DND-41 (cell line): ENCODE results near the gene PLOD2.

ENCODE experiments used
- ATAC-seq: fragments of 200-7000 bp; cut with Tn5 transposase; 3 replicates; pipeline ENCODE4 v1.9.1; 2021; ENCODE audit warnings: low read depth; ENCODE audit not compliant: insufficient read depth
- DNase-seq: peaks from one replicate; pipeline ENCODE4 v3.0.0-alpha.2; 2020
- H2AFZ ChIP-seq: 2 replicates; pipeline ENCODE4 v1.6.0; 2012; ENCODE audit warnings: low read depth, low read length
- H3K27ac ChIP-seq: 2 replicates; pipeline ENCODE4 v1.5.1; 2012; ENCODE audit warnings: low read length, inconsistent platforms
- H3K27me3 ChIP-seq: fragments of 200-600 bp; sonication (generic); 2 replicates; pipeline ENCODE4 v1.6.0; 2012; ENCODE audit warnings: low read length, mild to moderate bottlenecking, inconsistent platforms; ENCODE audit not compliant: insufficient read depth, poor library complexity
- H3K36me3 ChIP-seq: 2 replicates; pipeline ENCODE4 v1.5.1; 2012; ENCODE audit warnings: low read length, inconsistent platforms; ENCODE audit not compliant: insufficient read depth
- H3K4me1 ChIP-seq: 2 replicates; pipeline ENCODE4 v1.5.1; 2012; ENCODE audit warnings: mild to moderate bottlenecking, low read length; ENCODE audit not compliant: insufficient read depth
- H3K4me2 ChIP-seq: 2 replicates; pipeline ENCODE4 v1.6.0; 2012; ENCODE audit warnings: mild to moderate bottlenecking, moderate library complexity, low read length, inconsistent platforms; ENCODE audit not compliant: insufficient read depth
- H3K4me3 ChIP-seq, 2 experiments: fragments of 200-600 bp in 1 of 2; shearing (Covaris generic) in 1 of 2; 2 replicates each; pipeline ENCODE4 v1.5.1; 2012 to 2016; ENCODE audit warnings: inconsistent platforms in 2 of 2, low read length in 2 of 2, mild to moderate bottlenecking in 2 of 2, low read depth in 1 of 2, moderate library complexity in 1 of 2
- H3K79me2 ChIP-seq: 2 replicates; pipeline ENCODE4 v1.6.0; 2012; ENCODE audit warnings: low read length, inconsistent platforms; ENCODE audit not compliant: insufficient read depth
- H3K9ac ChIP-seq: 2 replicates; pipeline ENCODE4 v1.6.0; 2012; ENCODE audit warnings: low read depth, mild to moderate bottlenecking, inconsistent platforms, low read length, moderate library complexity
- H3K9me3 ChIP-seq: 2 replicates; pipeline ENCODE4 v1.5.1; 2012; ENCODE audit warnings: low read length, moderate library complexity, mild to moderate bottlenecking, inconsistent platforms; ENCODE audit not compliant: insufficient read depth, severe bottlenecking
- H4K20me1 ChIP-seq: 2 replicates; pipeline ENCODE4 v1.6.0; 2012; ENCODE audit warnings: low read length; ENCODE audit not compliant: insufficient read depth
- EZH2 ChIP-seq: IDR thresholded peaks from 3 replicates; pipeline ENCODE4 v1.6.1; 2012; ENCODE audit warnings: borderline replicate concordance, low read depth, mild to moderate bottlenecking, moderate library complexity, low read length, inconsistent platforms; ENCODE audit not compliant: severe bottlenecking
- TF ChIP-seq, protein P1 (sequence below): IDR thresholded peaks from 2 replicates; pipeline ENCODE4 v1.5.1; 2012; ENCODE audit warnings: borderline replicate concordance, low read length, moderate library complexity, mild to moderate bottlenecking; ENCODE audit not compliant: poor library complexity, severe bottlenecking; ENCODE audit errors: extremely low read depth

Gene PLOD2

GRCh38 chr3:146164971-146165769 is 4.2 kb upstream of the PLOD2 start:
- Histone ChIP-seq H3K4me3 (no peak overlapping the region), H3K79me2 (no peaks in the 10 kb centered on the region), H2AFZ (no peak overlapping the region), H3K4me1 (no peaks in the 10 kb centered on the region), H3K9me3 (no peaks in the 10 kb centered on the region), H3K27me3 (no peaks in the 10 kb centered on the region), H3K4me2 (no peak overlapping the region), H3K27ac (no peak overlapping the region), H4K20me1 (no peaks in the 10 kb centered on the region), H3K36me3 (no peaks in the 10 kb centered on the region), H3K9ac (no peak overlapping the region)
- no peak for TF ChIP-seq EZH2
- TF ChIP-seq, protein P1, sequence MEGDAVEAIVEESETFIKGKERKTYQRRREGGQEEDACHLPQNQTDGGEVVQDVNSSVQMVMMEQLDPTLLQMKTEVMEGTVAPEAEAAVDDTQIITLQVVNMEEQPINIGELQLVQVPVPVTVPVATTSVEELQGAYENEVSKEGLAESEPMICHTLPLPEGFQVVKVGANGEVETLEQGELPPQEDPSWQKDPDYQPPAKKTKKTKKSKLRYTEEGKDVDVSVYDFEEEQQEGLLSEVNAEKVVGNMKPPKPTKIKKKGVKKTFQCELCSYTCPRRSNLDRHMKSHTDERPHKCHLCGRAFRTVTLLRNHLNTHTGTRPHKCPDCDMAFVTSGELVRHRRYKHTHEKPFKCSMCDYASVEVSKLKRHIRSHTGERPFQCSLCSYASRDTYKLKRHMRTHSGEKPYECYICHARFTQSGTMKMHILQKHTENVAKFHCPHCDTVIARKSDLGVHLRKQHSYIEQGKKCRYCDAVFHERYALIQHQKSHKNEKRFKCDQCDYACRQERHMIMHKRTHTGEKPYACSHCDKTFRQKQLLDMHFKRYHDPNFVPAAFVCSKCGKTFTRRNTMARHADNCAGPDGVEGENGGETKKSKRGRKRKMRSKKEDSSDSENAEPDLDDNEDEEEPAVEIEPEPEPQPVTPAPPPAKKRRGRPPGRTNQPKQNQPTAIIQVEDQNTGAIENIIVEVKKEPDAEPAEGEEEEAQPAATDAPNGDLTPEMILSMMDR = no peak
- ATAC-seq (no peak), DNase-seq (no peak)

DNA sequence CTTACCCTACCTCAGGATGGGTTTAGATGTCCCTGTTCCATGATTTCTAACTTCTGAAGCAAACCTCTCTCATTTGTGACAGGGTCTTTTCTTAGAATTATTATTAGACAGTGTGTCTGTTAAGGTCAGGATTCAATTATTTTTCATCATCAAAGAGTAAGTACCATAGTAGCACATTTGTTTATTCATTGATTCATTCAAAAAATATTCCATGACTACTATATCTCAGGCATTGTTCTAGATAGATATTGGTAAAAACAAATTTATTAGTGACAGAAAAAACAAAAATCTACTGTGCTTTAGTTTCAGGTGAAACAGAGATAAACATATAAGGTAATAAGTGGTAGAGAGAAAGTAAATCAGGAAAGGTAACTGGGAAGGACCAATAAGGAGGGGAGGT is 3.5 kb upstream of the PLOD2 start:
- Histone ChIP-seq H3K27me3 (no peaks in the 10 kb centered on the region), H3K4me3 (no peak overlapping the region), H3K27ac (no peak overlapping the region), H3K9me3 (no peaks in the 10 kb centered on the region), H3K4me1 (no peaks in the 10 kb centered on the region), H3K9ac (no peak overlapping the region), H3K79me2 (no peaks in the 10 kb centered on the region), H3K36me3 (no peaks in the 10 kb centered on the region), H4K20me1 (no peaks in the 10 kb centered on the region), H3K4me2 (no peak overlapping the region), H2AFZ (no peak overlapping the region)
- DNase-seq (no peak), ATAC-seq (no peak)
- no peak for TF ChIP-seq EZH2
- TF ChIP-seq, protein P1 = no peak

DNA sequence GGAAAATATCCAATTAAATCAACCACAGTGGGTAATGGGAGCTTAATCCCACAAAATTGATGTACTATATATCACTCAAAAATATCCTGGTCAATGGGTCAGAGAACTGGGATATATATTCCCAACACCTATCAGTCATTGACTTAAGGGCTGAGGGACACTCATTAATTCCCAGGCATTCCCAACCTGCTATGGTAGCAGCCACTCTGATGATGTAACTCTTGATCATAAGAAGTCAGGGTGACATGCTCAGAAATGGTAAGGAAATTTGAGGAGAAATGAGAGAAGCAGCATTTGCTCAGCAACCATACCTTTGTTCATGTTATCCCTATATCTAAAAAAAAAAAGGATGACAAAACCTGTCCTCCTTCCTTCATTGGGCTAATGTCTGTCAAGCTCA is 3.1 kb upstream of the PLOD2 start:
- no peak overlapping the region for H3K9ac ChIP-seq
- H2AFZ ChIP-seq = no peak overlapping the region
- no peaks in the 10 kb centered on the region for H3K27me3 ChIP-seq
- no peak overlapping the region for H3K27ac ChIP-seq
- H3K4me3 ChIP-seq = no peak overlapping the region
- DNase-seq (no peak), ATAC-seq (no peak)
- no peaks in the 10 kb centered on the region for H4K20me1 ChIP-seq
- H3K9me3 ChIP-seq = no peaks in the 10 kb centered on the region
- TF ChIP-seq, protein P1 = no peak
- TF ChIP-seq EZH2 = no peak
- H3K79me2 ChIP-seq = no peaks in the 10 kb centered on the region
- H3K4me2 ChIP-seq = no peak overlapping the region
- H3K36me3 ChIP-seq = no peaks in the 10 kb centered on the region
- H3K4me1 ChIP-seq = no peaks in the 10 kb centered on the region
